Stimulated activated CD4-positive, alpha-beta T cell treated with anti-CD3 and anti-CD28 coated beads, TNF-alpha, amount 100 ng/mL, for 4 hours (primary cell): Measurements from ENCODE around the gene GRM8.
"Not testable (repeated sequence)": the region's sequence is repeated elsewhere in the genome, so short reads cannot be mapped to it uniquely, and the experiment has no call there.

ENCODE experiments used
- DNase-seq, 3 experiments: peaks; one replicate each; pipeline ENCODE4 v3.0.0-alpha.2; 2020; ENCODE audit warnings: low read depth in 3 of 3

The GRM8 gene

DNA sequence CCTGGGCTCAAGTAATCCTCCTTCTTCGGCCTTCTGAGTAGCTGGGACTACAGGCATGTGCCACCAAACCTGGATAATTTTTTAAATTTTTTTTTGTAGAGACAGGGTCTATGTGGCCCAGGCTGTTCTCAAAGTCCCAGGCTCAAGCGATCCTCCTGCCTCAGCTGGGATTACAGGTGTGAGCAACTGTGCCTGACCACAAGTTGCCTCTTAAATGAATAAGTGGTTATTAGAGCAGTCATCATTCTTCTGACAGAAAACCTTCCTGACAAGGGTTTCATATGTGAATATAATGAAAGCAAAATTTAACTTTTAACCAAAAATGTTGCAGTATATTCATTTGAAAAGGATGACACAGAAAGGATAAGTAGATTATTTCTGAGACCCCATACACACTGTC, 532.5 kb downstream of the GRM8 start:
- DNase-seq = no peak

DNA sequence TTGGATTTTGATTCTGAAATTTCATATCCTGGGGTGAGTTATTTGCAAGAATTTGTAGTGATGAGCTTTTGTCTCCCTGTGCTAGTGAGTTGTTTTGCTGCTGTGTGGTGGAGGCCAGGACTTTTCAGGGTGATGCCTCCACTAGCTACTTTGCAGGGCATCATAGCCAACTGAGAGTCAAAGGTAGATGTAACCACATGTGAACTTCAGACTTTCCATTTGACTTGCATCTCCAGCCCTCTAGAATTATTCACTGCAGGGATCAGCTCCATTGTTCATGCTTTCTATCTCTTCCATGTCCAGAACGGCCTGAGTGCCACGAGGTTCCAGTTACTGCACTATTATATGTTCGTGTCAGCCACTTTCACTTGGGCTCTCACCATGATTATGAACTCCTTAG, 534.3 kb downstream of the GRM8 start:
- no peak for DNase-seq

DNA sequence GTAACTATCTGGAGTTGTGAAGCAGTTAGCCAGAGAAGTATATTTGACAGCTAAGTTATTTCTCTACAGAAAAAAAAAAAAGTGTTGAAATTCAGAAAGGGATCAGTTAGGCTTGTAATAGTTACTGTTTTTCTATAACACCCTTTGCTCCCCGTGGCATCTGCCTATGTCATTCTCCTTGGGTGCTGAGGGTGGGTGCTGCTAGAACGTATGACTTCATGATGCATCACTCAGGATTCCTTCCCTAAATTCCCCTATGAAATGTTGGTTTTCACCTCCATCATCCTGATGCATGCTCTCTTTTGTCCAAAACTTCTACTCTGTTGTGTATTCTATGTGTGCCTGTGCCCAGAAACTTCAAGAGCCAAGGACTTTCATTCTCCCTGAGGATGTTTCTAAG, 536.4 kb downstream of the GRM8 start:
- no peak for DNase-seq

DNA sequence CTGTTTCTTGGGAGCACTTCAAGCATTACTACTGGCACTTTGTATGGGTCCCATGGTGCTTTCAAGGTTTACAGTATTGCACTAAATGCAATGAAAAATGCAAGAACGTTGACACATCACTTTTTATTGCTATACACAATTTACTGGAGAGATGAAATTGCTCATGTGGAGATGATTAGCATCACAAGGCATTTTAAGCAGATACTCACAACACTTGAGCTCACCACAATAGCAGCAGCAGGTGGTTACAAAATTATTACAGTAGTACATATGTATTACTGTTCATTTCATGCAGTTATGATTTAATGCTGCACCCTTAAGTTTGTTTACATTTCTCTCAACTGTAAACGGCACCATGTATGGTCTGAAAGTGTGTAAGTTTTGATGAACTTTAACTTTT, 537.7 kb downstream of the GRM8 start:
- no peak for DNase-seq

DNA sequence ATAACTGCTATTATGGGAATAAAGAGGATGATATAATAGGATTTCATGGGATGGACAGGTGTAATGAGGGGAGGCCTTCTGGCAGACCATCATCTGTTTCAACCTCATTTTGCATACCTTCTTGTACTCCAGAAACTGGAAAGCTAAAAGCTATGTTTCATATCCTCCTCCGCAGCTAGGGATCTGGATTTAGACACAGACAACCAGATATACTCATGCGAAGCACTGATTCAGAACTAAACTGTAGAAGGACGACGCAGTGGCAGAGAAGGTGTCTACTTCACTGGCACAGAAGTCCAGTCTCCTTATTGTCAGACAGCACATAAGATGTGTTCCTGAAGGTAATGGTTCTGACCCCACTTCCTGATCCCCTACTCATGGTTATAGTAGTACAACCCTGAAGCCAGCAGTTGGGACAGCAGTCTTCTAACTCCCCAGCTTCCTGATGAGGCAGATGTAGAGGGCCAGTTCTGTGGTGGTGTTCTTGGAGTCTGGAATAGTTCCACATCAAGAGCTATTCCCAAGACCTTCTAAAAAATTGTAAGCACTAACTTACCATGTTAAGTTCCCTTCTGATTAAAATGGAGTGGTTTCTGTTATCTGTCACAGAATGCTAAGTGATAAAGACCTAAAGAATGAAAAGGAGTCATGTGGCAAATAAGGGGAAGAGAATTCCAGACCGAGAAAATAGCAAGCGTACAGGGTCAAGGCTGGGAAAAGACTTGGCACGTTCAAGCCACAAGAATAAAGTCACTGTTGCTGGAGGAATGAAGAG, 550.3 kb downstream of the GRM8 start:
- no peak for DNase-seq

DNA sequence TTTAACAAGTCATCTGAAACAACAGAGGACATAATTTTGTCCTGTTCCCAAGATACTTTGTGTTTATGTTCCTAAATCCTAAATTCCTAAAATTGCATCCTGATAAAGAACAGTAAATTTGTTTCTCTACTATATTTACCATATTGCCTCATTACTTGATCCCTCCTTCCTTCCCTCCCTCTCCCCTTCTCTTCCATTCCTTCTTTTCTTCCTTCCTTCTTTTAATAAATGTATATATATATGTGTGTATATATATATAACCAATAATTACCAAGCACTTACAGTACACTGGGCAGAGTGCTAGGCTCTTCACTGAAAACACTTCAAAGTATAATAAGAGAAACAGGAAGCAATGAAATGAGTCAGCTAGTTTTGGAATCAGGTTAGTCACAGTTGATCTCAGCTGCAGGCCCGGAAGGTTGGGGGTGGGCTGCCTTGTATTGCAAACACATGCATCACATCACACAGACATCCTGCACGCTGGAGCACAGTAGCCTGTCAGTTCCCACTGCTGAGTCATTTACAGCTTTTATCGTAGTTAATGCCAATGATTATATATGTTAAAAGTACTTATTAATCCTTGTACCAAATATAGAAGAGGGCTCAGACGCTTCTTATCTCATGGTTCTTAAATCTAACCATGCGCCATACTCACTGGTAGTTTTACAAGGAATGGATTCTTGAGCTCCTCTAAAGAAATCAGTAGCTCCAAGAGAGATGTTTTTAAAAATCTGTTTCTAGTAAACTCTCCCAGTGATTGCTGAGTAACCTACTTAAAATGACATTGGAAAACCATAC, 551.7 kb downstream of the GRM8 start:
- DNase-seq = peak in 2 of 3 experiments; percentile 4 to 13

DNA sequence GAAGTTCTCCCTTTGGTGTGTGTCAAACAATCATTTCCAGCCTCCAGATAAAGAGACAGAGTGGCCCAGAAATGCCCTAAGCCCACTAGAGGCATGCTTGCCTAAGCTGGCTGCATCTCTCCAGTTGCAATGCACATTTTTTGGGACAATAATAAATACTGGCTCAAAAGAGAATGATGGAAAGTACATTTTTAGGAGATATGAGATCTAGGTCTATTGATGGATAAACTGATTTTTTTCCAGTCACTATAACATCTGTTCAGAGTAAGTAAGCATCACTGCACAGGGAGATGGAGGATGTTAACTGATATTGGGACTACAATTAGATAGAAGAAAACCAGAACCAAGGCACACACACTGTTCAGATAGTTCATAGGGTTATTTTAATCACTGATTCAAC, 553.0 kb downstream of the GRM8 start:
- DNase-seq = no peak

DNA sequence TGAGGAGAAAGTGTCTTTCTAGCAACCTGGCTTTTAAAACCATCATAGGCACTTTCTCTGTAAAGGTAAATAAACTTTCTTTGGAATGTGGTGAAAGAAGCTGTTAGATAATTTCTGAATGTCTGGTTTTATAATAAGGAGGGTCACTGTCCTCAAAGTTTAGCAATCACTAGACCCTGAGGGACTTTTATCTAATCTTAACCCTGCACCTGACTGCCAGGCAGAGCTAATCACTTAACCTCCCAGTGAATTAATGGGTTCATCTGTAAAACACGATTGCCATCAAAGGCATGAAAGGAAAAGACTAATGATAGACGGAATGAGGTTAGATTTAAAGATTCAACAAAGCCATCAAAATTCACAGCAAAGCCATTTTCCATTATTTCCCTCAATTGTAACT, 553.8 kb downstream of the GRM8 start:
- no peak for DNase-seq

DNA sequence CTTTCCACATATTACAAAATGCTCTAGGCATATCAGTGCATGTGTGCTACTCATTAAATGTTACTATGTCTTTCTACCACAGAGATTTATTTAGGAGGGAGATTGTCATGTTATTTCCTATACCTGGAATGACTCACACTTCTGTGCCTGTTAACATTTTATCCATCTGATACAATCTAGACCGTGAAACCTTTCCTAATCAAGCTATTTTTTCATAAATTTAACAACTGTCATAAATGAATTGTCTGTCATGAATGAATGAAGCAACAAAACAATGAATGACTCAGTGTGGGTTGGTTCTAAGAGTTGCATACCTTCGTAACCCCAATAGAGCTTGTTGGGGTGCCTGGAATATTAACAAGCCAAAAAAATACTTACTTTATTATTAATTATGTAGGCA, 554.3 kb downstream of the GRM8 start:
- no peak for DNase-seq

DNA sequence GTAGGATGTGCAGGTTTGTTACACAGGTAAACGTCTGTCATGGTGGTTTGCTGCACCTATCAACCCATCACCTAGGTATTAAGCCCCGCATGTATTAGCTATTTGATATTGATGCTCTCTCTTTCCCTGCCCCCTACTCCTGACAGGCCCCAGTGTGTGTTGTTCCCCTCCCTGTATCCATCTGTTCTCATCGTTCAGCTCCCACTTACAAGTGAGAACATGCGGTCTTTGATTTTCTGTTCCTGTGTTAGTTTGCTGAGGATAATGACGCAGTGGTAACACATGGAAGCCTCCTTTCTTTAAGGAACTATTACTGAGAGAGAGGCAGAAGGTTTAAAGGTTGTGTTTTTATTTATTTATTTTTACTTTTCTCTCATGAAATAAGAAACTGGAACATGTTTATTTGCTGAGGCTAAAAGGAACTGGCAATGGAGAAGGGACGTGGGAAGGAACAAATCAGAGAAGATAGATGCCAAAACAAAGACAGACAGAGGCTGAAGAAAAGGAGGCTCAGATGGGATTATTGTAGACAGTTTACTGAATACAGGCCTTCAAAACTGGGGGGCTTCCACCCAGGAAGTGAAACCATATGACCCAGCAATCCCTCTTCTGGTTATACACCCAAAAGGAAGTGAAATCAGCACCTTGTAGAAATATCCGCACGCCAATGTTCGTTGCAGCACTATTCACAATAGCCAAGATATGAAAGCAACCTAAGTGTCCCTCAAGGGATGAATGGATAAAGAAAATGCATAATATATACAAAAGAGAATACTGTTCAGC, 556.3 kb downstream of the GRM8 start:
- no peak for DNase-seq

DNA sequence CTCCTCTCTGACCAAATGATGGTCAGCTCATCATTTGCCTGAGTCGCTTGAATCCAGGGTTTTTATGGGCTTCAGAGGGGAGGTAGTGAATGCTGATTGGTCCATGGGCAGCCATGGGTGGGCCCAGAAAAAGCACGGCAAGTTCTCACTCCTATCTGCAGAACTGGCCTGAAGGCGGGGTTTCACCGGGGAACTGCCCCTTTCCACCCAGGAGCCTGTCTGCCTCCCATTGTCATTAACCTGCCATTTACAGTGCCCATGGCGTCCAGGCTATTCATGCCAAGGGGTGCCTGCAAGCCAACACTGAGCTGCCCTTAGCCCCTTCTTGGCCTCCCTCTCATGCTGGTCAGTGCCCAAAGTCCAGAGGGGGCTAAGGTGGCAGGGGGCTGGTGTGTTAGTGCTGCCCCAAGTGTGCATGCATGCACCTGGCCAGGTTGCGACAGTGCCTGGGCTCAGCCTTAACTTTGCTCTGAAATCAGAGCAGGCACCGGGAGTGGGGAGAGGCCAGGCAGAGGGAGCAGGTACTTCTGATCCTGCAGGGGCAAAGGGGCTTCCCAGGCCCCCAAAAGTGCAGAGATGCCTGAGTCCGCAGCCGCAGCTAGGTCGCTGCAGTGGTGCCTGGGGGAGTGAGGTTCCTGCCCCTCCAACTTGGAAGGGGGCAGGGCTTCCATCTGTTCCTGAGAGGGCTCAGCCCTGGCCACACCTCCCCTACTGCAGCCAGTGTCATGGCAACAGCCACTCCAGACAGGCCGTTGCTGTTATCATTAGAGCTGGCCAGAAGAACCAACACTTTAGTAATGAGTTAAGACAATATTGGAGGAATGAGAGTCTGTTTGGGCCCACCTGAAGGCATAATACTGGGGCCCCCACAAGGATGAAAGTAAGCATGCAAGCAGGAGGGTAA, 561.6 kb downstream of the GRM8 start:
- no peak for DNase-seq

DNA sequence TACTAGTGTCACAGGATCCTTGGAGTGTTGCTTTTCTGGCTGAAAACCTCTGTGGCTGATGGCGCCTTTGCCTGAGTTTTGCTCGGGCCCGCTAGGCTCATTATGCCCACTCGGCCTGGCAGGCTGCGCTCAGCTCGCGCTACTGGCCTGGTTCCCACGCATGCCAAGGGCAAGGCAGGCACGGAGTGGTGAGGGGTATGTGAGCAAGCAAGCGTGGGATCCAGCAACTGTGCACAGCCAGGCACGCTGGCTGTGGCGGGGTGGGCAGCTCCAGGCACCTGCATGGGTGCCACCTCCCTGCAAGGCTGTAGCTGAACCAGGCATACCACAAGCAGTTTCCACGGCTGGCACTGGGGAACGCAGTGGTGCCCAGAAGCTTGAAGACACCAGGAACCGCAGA, 562.6 kb downstream of the GRM8 start:
- no peak for DNase-seq

DNA sequence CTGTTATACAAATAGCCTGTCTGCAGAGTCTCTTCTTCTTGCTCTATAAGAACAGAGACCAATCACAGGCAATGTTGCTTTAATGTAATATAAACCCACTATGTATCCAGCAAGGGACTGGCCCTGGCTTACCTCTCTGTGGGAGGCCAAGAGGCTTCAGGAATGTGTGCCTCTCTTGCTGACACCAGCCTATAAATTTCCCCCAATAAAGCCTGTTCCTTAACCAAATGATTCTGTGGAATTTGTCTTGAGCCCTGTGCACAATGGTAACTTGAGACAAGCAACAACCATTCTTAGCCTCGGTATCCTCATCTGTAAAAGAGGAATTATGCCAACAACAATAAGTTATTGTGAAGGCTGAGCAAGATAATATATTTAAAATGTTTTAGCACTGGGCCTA, 563.7 kb downstream of the GRM8 start:
- DNase-seq = no peak

DNA sequence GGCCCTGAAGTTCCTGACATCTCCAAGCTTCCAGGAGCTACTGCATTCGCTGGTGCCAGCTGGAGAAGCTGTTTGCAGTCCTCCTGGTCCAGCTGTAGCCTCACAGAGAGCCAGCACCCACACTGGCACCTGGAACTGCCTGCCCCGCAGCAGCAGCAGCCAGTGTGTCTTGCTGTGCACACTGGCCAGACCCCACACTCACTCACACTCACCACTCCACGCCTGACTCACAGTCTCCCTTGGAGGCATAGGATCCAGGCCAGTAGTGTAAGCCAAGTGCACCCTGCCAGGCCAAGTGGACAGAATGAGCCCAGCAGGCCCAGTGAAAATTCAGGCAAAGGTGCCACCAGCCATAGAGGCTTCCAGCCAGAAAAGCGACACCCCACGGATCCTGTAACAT, 566.3 kb downstream of the GRM8 start:
- no peak for DNase-seq

DNA sequence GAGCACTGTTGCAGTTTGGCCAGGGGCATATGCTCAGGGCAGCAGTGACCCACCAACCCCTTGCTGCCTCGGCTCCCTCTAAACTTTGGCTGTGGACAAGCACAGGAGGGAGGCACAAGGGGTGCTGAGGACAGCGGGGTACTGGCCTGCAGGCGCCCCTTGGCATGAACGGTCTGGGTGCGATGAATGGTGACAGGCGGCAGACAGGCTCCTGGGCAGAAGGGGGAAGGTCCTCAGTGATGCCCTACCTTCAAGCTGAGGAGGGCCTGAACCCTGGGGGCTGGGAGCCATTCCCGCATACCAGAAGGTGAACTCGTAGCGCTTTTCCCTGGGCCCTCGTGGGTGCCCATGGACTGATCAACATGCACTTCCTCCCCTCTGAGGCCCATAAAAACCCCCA, 567.1 kb downstream of the GRM8 start:
- DNase-seq = no peak

DNA sequence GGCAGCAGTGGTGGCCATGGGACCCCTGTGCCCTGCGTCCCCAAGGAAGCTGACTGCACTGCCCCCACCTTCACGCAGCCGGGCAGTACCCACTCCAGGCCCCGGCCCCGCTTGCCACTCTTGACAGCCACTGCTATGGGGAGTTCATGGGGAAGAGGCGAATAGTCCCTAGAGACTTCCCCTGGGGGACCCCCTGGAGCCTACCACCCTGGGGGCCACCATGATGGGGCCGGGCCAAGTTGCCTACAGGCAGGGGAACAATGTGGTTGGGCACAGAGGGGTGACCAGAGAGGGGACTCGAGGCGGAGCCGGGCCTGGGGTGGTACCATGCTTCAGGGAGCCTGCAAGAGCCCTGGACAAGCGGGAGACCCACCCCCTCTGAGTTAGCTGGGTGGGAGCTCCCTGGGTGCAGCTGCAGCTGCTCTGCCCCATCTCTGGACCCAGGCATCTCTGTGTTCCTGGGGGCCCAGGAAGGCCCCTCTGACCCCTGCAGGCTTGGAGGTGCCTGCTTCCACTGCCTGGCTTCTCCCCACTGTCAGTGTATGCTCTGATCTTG, 567.6 kb downstream of the GRM8 start:
- no peak for DNase-seq

DNA sequence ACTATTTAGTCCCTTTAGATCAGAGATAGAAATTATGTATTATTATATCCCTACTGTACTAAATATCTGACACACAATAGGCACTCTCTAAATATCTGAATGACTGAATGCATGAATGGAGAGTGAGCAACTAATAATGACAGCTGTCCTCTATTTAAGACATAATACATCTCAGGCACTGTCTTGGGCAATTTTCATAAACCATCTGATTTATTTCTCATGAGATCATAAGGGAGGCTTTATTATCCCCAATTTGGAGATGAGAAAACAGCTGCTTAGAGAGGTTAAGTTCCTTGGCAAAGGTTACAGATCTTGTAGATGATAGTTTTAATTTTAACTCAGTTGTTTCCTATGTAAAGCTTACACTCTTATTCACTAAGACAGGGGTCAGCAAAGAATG, 570.6 kb downstream of the GRM8 start:
- DNase-seq = no peak

DNA sequence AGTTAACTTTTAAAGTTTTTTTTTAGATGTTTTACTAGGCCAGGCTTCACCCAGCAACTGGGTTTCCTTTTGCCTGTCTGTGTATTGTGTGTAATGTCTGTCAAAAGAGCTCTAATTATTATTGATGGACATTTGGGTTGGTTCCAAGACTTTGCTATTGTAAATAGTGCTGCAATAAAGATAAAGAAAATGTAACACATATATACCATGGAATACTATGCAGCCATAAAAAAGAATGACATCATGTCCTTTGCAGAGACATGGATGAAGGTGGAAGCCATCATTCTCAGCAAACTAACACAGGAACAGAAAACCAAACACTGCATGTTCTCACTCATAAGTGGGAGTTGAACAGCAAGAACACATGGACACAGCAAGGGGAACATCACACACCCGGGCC, 584.0 kb downstream of the GRM8 start:
- DNase-seq = not testable (repeated sequence)

DNA sequence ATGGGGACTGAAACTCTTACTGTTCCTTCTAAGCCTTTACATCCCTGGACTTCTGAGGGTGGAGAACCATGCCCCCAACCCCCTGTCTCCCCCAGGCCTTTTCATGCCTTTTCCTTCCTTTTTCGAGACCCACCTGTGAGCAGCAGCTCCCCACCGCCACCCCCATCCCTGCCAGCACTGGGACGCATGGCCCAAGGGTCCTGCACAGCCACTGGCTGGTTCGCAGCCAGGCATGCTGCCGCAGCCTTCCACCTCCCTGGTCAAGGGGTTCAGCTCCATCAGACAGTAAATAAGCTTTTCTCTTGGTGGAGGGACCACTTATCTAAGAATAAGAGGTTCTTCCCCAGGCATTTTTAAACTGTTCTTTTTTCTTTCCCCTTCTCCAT, 584.4 kb downstream of the GRM8 start:
- DNase-seq = no peak

DNA sequence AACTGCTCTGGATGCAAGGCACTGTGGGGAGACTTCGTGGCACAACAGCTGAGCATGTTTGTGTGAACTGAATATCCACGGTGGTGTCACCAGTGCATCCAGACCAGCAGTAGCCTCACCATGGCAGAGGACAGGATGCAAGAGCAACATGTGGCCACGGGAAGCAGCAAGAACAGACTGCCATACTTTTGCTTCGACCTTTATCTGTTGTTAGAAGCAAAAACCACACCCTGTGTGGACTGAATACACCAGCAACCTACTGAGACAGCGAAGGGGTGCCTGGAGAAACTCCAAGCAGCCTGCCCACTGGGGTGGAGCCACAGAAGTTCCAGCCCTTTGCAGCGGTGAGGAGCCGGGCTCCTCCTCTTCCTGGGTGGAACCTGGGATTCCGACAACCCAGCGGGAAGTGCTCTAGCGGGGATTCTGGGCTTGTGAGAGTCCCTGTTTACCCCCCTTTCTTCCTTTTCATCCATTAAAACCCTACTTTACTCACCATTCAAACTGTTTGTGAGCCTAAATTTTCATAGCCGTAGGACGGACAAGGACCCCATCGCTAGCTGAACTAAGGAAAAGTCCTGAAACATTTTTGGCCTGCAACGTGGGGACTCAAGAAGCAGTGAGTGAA, 584.9 kb downstream of the GRM8 start:
- DNase-seq = no peak

DNA sequence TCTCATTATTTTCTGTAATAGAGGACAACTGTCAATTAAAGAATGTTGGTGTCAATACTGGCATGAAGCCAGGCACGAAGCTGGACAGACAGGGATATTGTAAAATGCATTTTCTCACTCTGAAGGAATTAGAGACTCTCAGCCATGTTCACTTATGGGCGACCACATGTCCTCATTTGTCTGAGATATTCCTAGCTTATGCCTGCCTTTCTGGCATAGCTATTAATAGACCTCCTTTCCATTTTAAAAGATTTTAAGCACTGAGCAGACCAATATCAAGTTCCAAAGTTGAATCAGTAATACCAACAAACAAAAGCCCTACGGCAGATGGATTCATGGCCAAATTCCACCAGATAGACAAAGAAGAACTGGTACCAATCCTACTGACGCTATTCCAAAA, 589.9 kb downstream of the GRM8 start:
- no peak for DNase-seq
